GM21526 (cell line): ENCODE data around the gene SGSH.
"Not testable (repeated sequence)": the region's sequence is repeated elsewhere in the genome, so short reads cannot be mapped to it uniquely, and the experiment has no call there.

ENCODE experiments used
- ATAC-seq: cut with Tn5 transposase; IDR thresholded peaks from one replicate; pipeline ENCODE4 v1.9.1; 2021; ENCODE audit warnings: moderate library complexity; ENCODE audit not compliant: unreplicated experiment, low FRiP score

The SGSH gene

GRCh38 chr17:80213643-80213975 lies 6.5 kb downstream of the SGSH start:
- ATAC-seq: no peak

- no peak for ATAC-seq
Observed at GRCh38 chr17:80212962-80213642, 7.0 kb downstream of the SGSH start.

- ATAC-seq: no peak
Observed at GRCh38 chr17:80212511-80212910, 7.6 kb downstream of the SGSH start.

- ATAC-seq: no peak
Observed at GRCh38 chr17:80212109-80212508, 8.0 kb downstream of the SGSH start.

- no peak for ATAC-seq
Observed at GRCh38 chr17:80210348-80211108, 9.6 kb downstream of the SGSH start.

- no peak for ATAC-seq
Observed at GRCh38 chr17:80209765-80210164, 10.4 kb downstream of the SGSH start.

GRCh38 chr17:80208050-80208449 lies 12.1 kb downstream of the SGSH start:
- ATAC-seq: no peak

GRCh38 chr17:80205811-80206210 lies 14.3 kb downstream of the SGSH start:
- ATAC-seq: no peak

GRCh38 chr17:80204626-80205468 lies 15.3 kb downstream of the SGSH start:
- no peak for ATAC-seq

- ATAC-seq: no peak
Observed at GRCh38 chr17:80203471-80203963, 16.6 kb downstream of the SGSH start.

- ATAC-seq: no peak
Observed at GRCh38 chr17:80202197-80202596, 17.9 kb downstream of the SGSH start.

- no peak for ATAC-seq
Observed at GRCh38 chr17:80201446-80201845, 18.7 kb downstream of the SGSH start.

- not testable (repeated sequence) for ATAC-seq
Observed at GRCh38 chr17:80199295-80199694, 20.8 kb downstream of the SGSH start.

- no peak for ATAC-seq
Observed at GRCh38 chr17:80198144-80198661, 21.9 kb downstream of the SGSH start.

- ATAC-seq: no peak
Observed at GRCh38 chr17:80196652-80197051, 23.5 kb downstream of the SGSH start.

GRCh38 chr17:80195671-80196529 lies 24.2 kb downstream of the SGSH start:
- no peak for ATAC-seq

- no peak for ATAC-seq
Observed at GRCh38 chr17:80195141-80195540, 25.0 kb downstream of the SGSH start.

- ATAC-seq: no peak
Observed at GRCh38 chr17:80191865-80192661, 28.1 kb downstream of the SGSH start.

- ATAC-seq: no peak
Observed at GRCh38 chr17:80191192-80191591, 28.9 kb downstream of the SGSH start.
